ENCODE results near the gene MMP25.

DNA sequence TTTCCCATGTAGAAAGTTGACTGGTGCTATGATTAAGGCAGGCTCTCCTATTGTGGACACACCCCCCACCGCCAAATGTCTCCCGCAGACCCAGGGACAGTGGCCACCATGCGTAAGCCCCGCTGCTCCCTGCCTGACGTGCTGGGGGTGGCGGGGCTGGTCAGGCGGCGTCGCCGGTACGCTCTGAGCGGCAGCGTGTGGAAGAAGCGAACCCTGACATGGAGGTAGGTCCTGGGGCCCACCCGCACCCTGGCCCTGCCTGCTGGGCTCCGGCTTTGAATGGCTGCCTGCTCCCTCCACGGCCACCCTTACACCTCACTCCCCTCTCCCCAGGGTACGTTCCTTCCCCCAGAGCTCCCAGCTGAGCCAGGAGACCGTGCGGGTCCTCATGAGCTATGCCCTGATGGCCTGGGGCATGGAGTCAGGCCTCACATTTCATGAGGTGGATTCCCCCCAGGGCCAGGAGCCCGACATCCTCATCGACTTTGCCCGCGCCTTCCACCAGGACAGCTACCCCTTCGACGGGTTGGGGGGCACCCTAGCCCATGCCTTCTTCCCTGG is 3.6 kb downstream of the MMP25 start:
- TF ChIP-seq, protein P1, sequence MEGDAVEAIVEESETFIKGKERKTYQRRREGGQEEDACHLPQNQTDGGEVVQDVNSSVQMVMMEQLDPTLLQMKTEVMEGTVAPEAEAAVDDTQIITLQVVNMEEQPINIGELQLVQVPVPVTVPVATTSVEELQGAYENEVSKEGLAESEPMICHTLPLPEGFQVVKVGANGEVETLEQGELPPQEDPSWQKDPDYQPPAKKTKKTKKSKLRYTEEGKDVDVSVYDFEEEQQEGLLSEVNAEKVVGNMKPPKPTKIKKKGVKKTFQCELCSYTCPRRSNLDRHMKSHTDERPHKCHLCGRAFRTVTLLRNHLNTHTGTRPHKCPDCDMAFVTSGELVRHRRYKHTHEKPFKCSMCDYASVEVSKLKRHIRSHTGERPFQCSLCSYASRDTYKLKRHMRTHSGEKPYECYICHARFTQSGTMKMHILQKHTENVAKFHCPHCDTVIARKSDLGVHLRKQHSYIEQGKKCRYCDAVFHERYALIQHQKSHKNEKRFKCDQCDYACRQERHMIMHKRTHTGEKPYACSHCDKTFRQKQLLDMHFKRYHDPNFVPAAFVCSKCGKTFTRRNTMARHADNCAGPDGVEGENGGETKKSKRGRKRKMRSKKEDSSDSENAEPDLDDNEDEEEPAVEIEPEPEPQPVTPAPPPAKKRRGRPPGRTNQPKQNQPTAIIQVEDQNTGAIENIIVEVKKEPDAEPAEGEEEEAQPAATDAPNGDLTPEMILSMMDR (conservative IDR thresholded peaks at IDR 0.05; ENCODE audit: low read depth, low read length), result no peak
- no peak for TF ChIP-seq EZH2phosphoT487 (IDR thresholded peaks at IDR 0.05; ENCODE audit: borderline replicate concordance, low read length)

Measured in PC-3 (cell line).